Testis (tissue), 2 donors: ENCODE data around the gene DUOXA1.

ENCODE experiments used
- CTCF ChIP-seq, 3 experiments: fragments of 450-650 bp in 2 of 3; fragments of 200-600 bp in 1 of 3; sonication (generic) in 1 of 3; IDR thresholded peaks; one replicate each; pipeline ENCODE4 v1.5.1; 2016 to 2019; ENCODE audit warnings: antibody characterized with exemption in 3 of 3, mild to moderate bottlenecking in 2 of 3, moderate library complexity in 1 of 3
- POLR2A ChIP-seq: fragments of 450-650 bp; IDR thresholded peaks from one replicate; pipeline ENCODE4 v1.6.1; 2017; ENCODE audit warnings: antibody characterized with exemption, mild to moderate bottlenecking, moderate library complexity

- TF ChIP-seq CTCF (IDR thresholded peaks at IDR 0.05) (no peak), POLR2A (no peak)
Measured at GRCh38 chr15:45099549-45100165, 30.0 kb downstream of the DUOXA1 start.
